ENCODE data around the gene SETD7.

The SETD7 gene

GRCh38 chr4:139501927-139502899, 53.8 kb downstream of the SETD7 start:
- no peak for DNase-seq (ENCODE audit: low read depth)
- H3K4me3 ChIP-seq (ENCODE audit: low read depth, low read length): no peak overlapping the region
- no peak for TF ChIP-seq MYC (IDR thresholded peaks at IDR 0.05; ENCODE audit: low read depth, low read length)
- TF ChIP-seq POLR2A (IDR thresholded peaks at IDR 0.05; ENCODE audit: extremely low read depth, insufficient read length): no peak
- TF ChIP-seq CTCF (IDR thresholded peaks at IDR 0.05; ENCODE audit: low read depth, low read length): no peak
- no peak for TF ChIP-seq MAX (IDR thresholded peaks at IDR 0.05; ENCODE audit: low read depth, low read length)

- DNase-seq (ENCODE audit: low read depth): no peak
- no peak for TF ChIP-seq POLR2A (IDR thresholded peaks at IDR 0.05; ENCODE audit: extremely low read depth, insufficient read length)
- no peak for TF ChIP-seq CTCF (IDR thresholded peaks at IDR 0.05; ENCODE audit: low read depth, low read length)
- no peak for TF ChIP-seq MYC (IDR thresholded peaks at IDR 0.05; ENCODE audit: low read depth, low read length)
- TF ChIP-seq MAX (IDR thresholded peaks at IDR 0.05; ENCODE audit: low read depth, low read length): no peak
- H3K4me3 ChIP-seq (ENCODE audit: low read depth, low read length): no peak overlapping the region
Observed at GRCh38 chr4:139501527-139501926, 54.5 kb downstream of the SETD7 start.

GRCh38 chr4:139501117-139501516, 54.9 kb downstream of the SETD7 start:
- DNase-seq (ENCODE audit: low read depth): no peak
- H3K4me3 ChIP-seq (ENCODE audit: low read depth, low read length): no peak overlapping the region

GRCh38 chr4:139499186-139499585, 56.8 kb downstream of the SETD7 start:
- no peak overlapping the region for H3K4me3 ChIP-seq (ENCODE audit: low read depth, low read length)
- no peak for DNase-seq (ENCODE audit: low read depth)
- TF ChIP-seq MAX (IDR thresholded peaks at IDR 0.05; ENCODE audit: low read depth, low read length): no peak
- no peak for TF ChIP-seq MYC (IDR thresholded peaks at IDR 0.05; ENCODE audit: low read depth, low read length)
- no peak for TF ChIP-seq CTCF (IDR thresholded peaks at IDR 0.05; ENCODE audit: low read depth, low read length)

More at GRCh38 chr4:139501117-139501516, 54.9 kb downstream of the SETD7 start:
- TF ChIP-seq MAX (IDR thresholded peaks at IDR 0.05; ENCODE audit: low read depth, low read length): no peak
- no peak for TF ChIP-seq MYC (IDR thresholded peaks at IDR 0.05; ENCODE audit: low read depth, low read length)
- no peak for TF ChIP-seq POLR2A (IDR thresholded peaks at IDR 0.05; ENCODE audit: extremely low read depth, insufficient read length)
- no peak for TF ChIP-seq CTCF (IDR thresholded peaks at IDR 0.05; ENCODE audit: low read depth, low read length)

GRCh38 chr4:139493176-139493575, 62.8 kb downstream of the SETD7 start:
- TF ChIP-seq POLR2A (IDR thresholded peaks at IDR 0.05; ENCODE audit: extremely low read depth, insufficient read length): no peak
- TF ChIP-seq MYC (IDR thresholded peaks at IDR 0.05; ENCODE audit: low read depth, low read length): no peak
- no peak for TF ChIP-seq MAX (IDR thresholded peaks at IDR 0.05; ENCODE audit: low read depth, low read length)
- TF ChIP-seq CTCF (IDR thresholded peaks at IDR 0.05; ENCODE audit: low read depth, low read length): no peak
- no peak for DNase-seq (ENCODE audit: low read depth)
- no peak overlapping the region for H3K4me3 ChIP-seq (ENCODE audit: low read depth, low read length)

All from NB4 (cell line).